IPS DF 19.7 (cell line): ENCODE results near the gene TFB2M.

Experiments
- DNase-seq: peaks from one replicate; pipeline ENCODE4 v3.0.0-alpha.2; 2013; ENCODE audit warnings: low read depth, low spot score

The TFB2M gene

GRCh38 chr1:246552110-246552509 lies 14.0 kb downstream of the TFB2M start:
- no peak for DNase-seq

GRCh38 chr1:246550402-246550801 lies 15.7 kb downstream of the TFB2M start:
- no peak for DNase-seq

DNA sequence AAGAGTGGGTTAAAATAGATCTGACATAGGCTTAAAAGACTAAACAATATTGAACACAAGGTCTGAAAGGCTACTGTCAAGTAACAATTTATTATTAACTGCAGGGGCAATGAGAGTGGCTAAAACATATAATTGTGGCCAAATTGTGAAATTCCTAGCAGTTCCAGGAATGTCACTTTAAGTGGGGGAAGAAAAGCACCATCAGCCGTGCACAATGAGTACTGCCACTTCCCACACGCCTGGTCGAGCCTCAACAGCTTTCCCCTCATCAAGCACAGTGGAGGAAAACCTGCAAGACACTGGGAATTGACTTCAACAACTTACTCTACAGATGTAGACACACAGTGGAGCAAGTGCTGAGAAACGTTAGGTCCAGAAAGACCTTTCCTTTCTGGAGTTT lies 16.4 kb downstream of the TFB2M start:
- DNase-seq = no peak

DNA sequence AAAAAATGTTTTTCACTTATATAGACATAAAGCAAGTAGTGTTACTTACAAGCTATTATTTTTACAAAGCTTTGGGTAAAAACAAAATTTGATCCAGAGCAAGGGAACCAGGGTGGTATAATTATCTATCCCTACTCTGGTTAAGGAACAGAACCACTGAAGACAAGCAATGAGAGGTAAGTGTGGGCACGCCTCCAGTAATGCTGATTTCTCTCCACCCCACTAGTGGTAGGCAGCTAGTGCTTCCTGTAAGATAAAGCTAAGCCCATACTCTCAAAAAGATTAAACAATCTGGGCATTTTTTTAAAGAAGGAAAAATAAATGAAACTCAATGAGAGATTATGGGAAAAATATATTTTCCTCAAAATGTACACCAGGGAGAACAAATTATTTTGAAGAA lies 22.1 kb downstream of the TFB2M start:
- DNase-seq = no peak

DNA sequence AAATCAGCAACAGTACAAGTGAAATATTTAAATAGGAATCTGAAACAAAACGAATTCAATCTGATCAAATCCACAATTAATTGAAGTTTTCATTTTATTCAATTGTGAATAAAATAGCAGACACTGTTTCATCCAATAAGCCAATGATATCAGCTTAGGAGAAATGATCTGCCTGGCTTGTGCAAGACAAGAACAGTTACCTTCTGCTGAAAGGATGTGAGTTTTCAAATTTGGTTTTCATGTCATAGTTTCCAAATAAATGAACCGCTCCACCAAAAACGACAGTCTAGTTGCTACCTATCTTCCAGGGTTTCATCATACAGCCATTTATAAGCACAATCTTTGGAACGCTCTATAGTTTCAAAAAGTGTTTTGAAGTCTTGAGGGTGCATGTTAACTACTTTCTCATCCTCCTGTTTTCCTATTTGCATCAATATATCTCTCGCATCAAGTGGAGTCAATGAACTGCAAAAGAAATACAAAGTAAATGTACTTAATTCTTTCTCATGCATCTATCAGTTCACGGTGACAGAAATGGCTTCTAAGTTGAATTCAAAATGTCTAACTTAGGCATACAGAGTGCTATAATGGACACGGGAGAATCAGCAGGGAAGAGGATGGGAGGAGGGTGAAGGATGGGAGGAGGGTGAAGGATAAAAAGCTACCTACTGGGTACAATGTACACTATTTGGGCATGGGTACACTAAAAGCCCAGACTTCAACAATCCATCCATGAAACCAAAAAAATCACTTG lies 25.1 kb downstream of the TFB2M start:
- no peak for DNase-seq

- no peak for DNase-seq
These were observed 28.2 kb downstream of the TFB2M start for GRCh38 chr1:246537887-246538286.

DNA sequence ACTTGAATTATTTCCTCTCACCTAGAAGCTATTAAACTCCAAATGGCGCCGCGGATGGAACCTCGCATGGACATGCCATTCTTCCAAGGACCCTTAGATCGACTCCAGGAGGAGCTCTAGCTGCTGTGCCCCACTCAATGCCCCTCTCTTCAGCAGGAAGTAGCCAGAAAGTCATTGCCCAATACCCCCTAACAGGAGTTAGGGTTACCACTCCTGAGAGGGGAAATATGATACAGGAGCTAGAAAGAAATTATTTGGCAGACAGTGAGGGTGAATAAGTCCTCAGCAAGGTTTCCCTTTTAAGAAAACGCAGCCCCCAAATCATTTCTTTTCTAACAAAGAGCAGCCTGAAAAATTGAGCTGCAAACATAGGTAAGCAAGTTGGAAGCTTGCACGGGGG lies 28.6 kb downstream of the TFB2M start:
- DNase-seq = no peak

DNA sequence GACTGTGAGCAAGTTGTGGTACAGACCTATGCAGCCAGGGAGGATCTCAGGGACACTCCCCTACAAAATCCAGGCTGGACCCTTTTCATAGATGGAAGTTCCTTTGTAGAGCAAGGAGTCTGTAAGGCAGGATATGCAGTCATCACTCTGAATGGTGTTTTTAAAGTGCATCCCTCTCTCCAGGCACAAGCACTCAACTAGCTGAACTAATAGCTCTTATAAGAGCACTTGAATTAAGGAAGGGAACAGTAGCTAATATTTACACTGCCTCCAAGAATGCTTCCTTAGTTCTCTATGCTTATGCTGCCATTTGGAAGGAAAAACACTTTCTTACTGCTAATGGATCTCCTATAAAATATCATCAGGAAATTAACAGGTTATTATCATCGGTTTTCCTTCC lies 31.9 kb downstream of the TFB2M start:
- DNase-seq = no peak

GRCh38 chr1:246533371-246533905 lies 32.6 kb downstream of the TFB2M start:
- no peak for DNase-seq

DNA sequence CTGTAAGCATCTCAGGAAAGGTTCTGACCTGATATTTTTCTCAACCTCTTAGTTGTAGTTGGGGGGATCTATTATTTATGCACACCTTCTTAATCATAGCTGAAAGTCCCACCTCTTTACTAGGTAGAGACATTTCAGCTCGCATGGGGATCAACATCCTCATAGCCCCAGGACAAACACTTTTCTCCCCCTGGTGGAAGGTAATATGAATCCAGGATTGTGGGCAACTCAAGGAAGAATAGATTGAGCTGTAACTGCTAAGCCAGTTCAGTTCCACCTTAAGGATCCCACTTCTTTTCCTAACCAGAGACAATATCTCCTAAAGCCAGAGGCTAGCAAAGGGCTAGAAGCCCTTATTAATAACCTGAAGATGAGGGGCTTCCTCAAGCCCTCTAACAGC lies 33.5 kb downstream of the TFB2M start:
- DNase-seq = no peak

- DNase-seq = no peak
These were observed 35.6 kb downstream of the TFB2M start for GRCh38 chr1:246530482-246530881.

DNA sequence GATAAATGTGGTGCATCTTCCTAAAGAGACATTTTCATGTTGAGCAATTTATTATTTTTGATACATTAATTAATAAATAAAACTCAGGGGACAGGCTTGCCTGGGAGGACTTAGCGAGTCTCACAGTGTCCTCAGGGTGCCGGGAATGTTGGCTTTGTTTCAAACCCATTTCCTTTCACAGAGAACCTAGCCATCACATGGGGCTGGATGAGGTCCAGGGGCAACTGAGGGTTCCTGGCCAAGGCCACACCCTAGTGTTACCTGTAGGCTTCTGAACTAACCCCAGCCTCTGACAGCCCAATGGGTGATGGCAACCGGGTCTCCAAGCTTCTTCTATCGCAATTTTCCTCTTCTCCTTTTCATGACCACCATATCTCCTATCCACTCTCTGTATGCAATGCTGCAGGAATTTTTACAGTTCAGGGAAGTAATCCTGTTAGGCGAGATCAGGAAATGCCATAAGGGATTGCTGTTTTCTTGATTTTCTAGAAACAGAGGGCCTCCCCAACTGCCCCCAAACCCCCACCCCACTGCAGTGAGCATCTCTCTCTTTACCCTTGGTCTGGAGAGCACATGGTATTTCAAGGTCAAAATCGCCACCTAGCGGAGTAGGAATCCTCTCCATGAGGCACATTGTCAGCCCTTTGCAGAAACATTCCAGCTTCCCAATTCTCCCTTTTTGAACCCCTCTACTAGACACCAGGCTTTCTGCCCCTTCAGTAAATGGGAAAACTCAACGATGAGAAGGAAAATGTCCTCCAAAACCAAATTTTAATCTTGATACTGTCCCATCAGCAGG lies 36.9 kb downstream of the TFB2M start:
- peak; percentile 12 for DNase-seq

DNA sequence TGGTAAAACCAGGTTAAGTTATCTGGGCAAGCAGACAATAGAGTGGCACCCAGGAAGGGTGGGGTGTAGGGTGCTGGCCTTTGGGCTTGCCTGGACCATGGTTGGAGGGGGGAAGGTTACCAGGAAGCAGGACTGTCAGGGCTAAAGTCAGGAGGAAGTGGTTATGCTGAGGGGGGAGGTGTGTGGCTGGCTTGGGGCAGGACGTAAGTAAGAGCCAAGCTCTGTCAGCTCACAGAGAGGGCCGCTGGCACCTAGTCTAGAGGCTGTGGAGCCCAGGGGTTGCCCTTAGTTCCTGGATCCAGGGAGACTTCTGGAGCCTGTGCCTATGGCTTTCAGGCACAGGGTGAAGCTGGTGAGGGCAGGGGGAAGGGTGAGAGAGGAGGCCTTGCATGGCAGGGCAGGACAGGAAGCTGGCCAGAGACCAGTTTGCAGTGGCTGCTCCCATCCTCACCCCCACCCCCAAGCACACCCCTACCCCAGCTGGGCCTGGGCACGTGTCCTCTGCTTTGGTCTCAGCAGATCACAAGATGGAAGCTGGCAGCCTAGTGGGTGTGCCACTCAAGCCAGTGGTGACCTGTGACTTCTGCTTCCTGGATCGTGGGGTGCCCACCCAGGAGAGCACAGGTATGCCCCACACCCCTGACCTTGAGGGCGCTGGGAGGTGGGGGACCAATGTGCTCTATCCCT lies 38.5 kb downstream of the TFB2M start:
- no peak for DNase-seq

DNA sequence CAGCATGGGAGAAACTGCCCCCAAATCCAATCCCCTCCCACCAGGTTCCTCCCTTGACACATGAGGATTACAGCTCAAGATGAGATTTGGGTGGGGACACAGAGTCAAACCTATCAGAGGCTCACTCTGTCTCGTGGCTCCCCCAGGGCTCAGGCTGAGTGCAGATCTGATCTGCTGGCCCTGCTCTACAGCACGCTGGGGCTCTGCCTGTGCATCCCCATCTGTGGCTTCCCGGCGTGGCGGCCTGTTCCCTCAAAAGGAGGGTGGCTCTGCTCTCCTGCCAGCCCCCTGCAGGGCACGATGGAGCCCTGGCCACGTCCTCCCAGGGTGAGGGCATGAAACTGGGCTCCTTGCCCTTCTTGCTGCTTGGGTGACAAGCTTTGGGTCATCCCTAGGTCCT lies 39.1 kb downstream of the TFB2M start:
- no peak for DNase-seq

- DNase-seq = no peak
These were observed 39.7 kb downstream of the TFB2M start for GRCh38 chr1:246526380-246526779.

GRCh38 chr1:246519514-246519913 lies 46.5 kb downstream of the TFB2M start:
- no peak for DNase-seq

GRCh38 chr1:246518456-246519205 lies 47.4 kb downstream of the TFB2M start:
- DNase-seq = no peak

- DNase-seq = no peak
These were observed 48.7 kb downstream of the TFB2M start for GRCh38 chr1:246517391-246517790.

GRCh38 chr1:246516126-246516525 lies 49.9 kb downstream of the TFB2M start:
- DNase-seq = no peak

- DNase-seq = no peak
These were observed 50.6 kb downstream of the TFB2M start for GRCh38 chr1:246515390-246516005.
